GM12878 (cell line): Measurements from ENCODE around the gene GPC5. TPM values are rescaled to one million over a fixed set of nuclear protein-coding genes. Genes with fewer than 3 reads are reported as not detected.

Experiments
- ATAC-seq: fragments of 200-7000 bp; cut with Tn5 transposase; 3 replicates; pipeline ENCODE4 v1.9.1; 2020; ENCODE audit warnings: mild to moderate bottlenecking, moderate library complexity
- BruUV-seq: library from RNA; stranded (reverse); fragments of 400-500 nt; replicated peaks from 2 replicates; lab custom pipeline; 2021; lab: Mats Ljungman, UMichigan
- CTCF ChIA-PET: fragments of 300-600 bp; sonication (Branson Sonifier 250); formaldehyde crosslinking; extraction: SDS; loops from one replicate; lab custom pipeline; 2021; ENCODE audit warnings: inconsistent platforms; lab: Yijun Ruan, JAX
- POLR2A ChIA-PET: fragments of 350-600 bp; formaldehyde crosslinking; extraction: SDS; loops from one replicate; lab custom pipeline; 2021; ENCODE audit warnings: inconsistent platforms; lab: Charles Lee
- RAD21 ChIA-PET: fragments of 300-600 bp; sonication (Branson Sonifier 250); formaldehyde crosslinking; loops from one replicate; lab custom pipeline; 2023; ENCODE audit warnings: antibody characterized with exemption; ENCODE audit not compliant: unreplicated experiment; lab: Charles Lee
- SMC1A ChIA-PET: fragments of 300-600 bp; sonication (Branson Sonifier 250); formaldehyde crosslinking; loops from one replicate; lab custom pipeline; 2023; ENCODE audit not compliant: unreplicated experiment, uncharacterized antibody; lab: Charles Lee
- DNase-seq: peaks from one replicate; pipeline ENCODE4 v3.0.0-alpha.2; 2011; ENCODE audit warnings: low read depth, low spot score
- FAIRE-seq: peaks from 3 replicates; lab custom pipeline; 2011; peaks lifted over from hg19 to GRCh38; lab: Jason Lieb, UNC
- H2AFZ ChIP-seq: 2 replicates; pipeline ENCODE4 v1.6.0; 2011; ENCODE audit warnings: low read depth, low read length, control low read depth; ENCODE audit not compliant: control insufficient read depth
- H3K27ac ChIP-seq: 2 replicates; pipeline ENCODE4 v1.5.1; 2011; ENCODE audit warnings: control low read depth; ENCODE audit not compliant: control insufficient read depth, insufficient read depth
- H3K27me3 ChIP-seq, 2 experiments: replicated peaks in 1 of 2; 2 replicates each; pipeline versions ENCODE4 v1.6.0 to v1.6.1; 2011; ENCODE audit warnings: low read length in 1 of 2; ENCODE audit not compliant: control insufficient read depth in 2 of 2, insufficient read depth in 2 of 2
- H3K36me3 ChIP-seq, 2 experiments: 2 replicates each; pipeline ENCODE4 v1.5.1; 2011; ENCODE audit warnings: low read length in 1 of 2; ENCODE audit not compliant: control insufficient read depth in 2 of 2, insufficient read depth in 2 of 2
- H3K4me1 ChIP-seq: 2 replicates; pipeline ENCODE4 v1.6.1; 2011; ENCODE audit warnings: mild to moderate bottlenecking, low read length, moderate library complexity, mixed read lengths; ENCODE audit not compliant: control insufficient read depth, insufficient read depth
- H3K4me2 ChIP-seq: 2 replicates; pipeline ENCODE4 v1.6.0; 2011; ENCODE audit warnings: control low read depth; ENCODE audit not compliant: control insufficient read depth, insufficient read depth
- H3K4me3 ChIP-seq: fragments of 200-600 bp; sonication (generic); 2 replicates; pipeline ENCODE4 v1.5.1; 2016
- H3K79me2 ChIP-seq: 2 replicates; pipeline ENCODE4 v1.6.0; 2011; ENCODE audit warnings: low read length; ENCODE audit not compliant: control insufficient read depth, insufficient read depth
- H3K9ac ChIP-seq: 2 replicates; pipeline ENCODE4 v1.8.0; 2011; ENCODE audit warnings: low read length, control low read depth, mixed read lengths; ENCODE audit not compliant: control insufficient read depth, insufficient read depth
- H3K9me3 ChIP-seq: replicated peaks from 3 replicates; pipeline ENCODE4 v1.5.1; 2011; ENCODE audit warnings: mild to moderate bottlenecking, low read length; ENCODE audit not compliant: control insufficient read depth, insufficient read depth
- H4K20me1 ChIP-seq: 2 replicates; pipeline ENCODE4 v1.6.0; 2011; ENCODE audit not compliant: control insufficient read depth, insufficient read depth
- BHLHE40 ChIP-seq, 2 experiments: fragments of 450-650 bp in 1 of 2; IDR thresholded peaks; 2 replicates each; pipeline ENCODE4 v1.6.1; 2011 to 2017; ENCODE audit warnings: low read depth in 2 of 2, borderline replicate concordance in 1 of 2, improper control_type of control experiment in 1 of 2, low read length in 1 of 2, mild to moderate bottlenecking in 1 of 2
- CBX5 ChIP-seq: sonication (generic); IDR thresholded peaks from 2 replicates; pipeline ENCODE4 v1.6.1; 2016; ENCODE audit warnings: low read depth, moderate library complexity, mild to moderate bottlenecking, inconsistent platforms
- CREM ChIP-seq: IDR thresholded peaks from 2 replicates; pipeline ENCODE4 v1.6.1; 2014; ENCODE audit warnings: antibody characterized with exemption, low read depth
- ESRRA ChIP-seq: IDR thresholded peaks from 2 replicates; pipeline ENCODE4 v1.6.1; 2012; ENCODE audit warnings: mild to moderate bottlenecking, low read length, improper control_type of control experiment
- PRDM15 ChIP-seq: fragments of 450-650 bp; formaldehyde crosslinking; IDR thresholded peaks from 2 replicates; pipeline ENCODE4 v1.4.0; 2020; ENCODE audit warnings: mild to moderate bottlenecking, moderate library complexity
- RBBP5 ChIP-seq: fragments of 200-600 bp; sonication (generic); conservative IDR thresholded peaks from 2 replicates; pipeline ENCODE4 v1.6.1; 2016
- SPI1 ChIP-seq: IDR thresholded peaks from 2 replicates; pipeline ENCODE4 v1.6.1; 2011; ENCODE audit warnings: low read depth, mild to moderate bottlenecking, low read length, moderate library complexity, borderline replicate concordance; ENCODE audit not compliant: insufficient read depth
- STAT3 ChIP-seq: IDR thresholded peaks from 2 replicates; pipeline ENCODE4 v1.6.1; 2011; ENCODE audit warnings: low read depth, low read length, improper control_type of control experiment
- WGBS: methylation state at CpG from one replicate; pipeline ENCODE4 v1.1.6; 2016; ENCODE audit warnings: low lambda C conversion rate; ENCODE audit not compliant: insufficient replicate concordance, insufficient coverage; ENCODE audit errors: missing lambda C conversion rate; 5-methylcytosine and 5-hydroxymethylcytosine counted together
- in situ Hi-C: fragments of 300-500 bp; cut with MboI; formaldehyde crosslinking; loops from 9 replicates; pipeline ENCODE4 v1.14.3; 2018; ENCODE audit warnings: mixed read lengths
- intact Hi-C: fragments of 100-400 bp; cut with micrococcal nuclease; formaldehyde crosslinking; loops from one replicate; pipeline ENCODE4 v1.14.2; 2022; ENCODE audit not compliant: unreplicated experiment
- polyA plus RNA-seq, 11 experiments: library from polyadenylated mRNA; depleted of rRNA in 4 of 11; unstranded in 6 of 11; stranded (reverse) in 5 of 11; fragments of >200 nt; fragmentation: Nextera tagmentation in 4 of 11; fragmentation: Illumina TruSeq in 1 of 11; extraction: Ambion mirVana in 4 of 11; extraction: Trizol in 1 of 11; gene quantifications; 1 replicate in 1 of 11; 2 replicates in 10 of 11; pipeline versions ENCODE4 v1.2.1 to v1.2.3, GENCODE V29; 2011 to 2016; ENCODE audit warnings: inconsistent platforms in 2 of 11, missing spikeins in 2 of 11, low read depth in 1 of 11
- total RNA-seq, 4 experiments: library from RNA; depleted of rRNA in 3 of 4; stranded (reverse); fragments of >200 nt in 3 of 4; fragmentation: Illumina TruSeq in 1 of 4; extraction: Trizol in 1 of 4; gene quantifications; 2 replicates each; pipeline versions ENCODE4 v1.2.1 to v1.2.3, GENCODE V29; 2013 to 2021
- TF ChIP-seq, protein P1 (sequence below): fragments of 450-650 bp; conservative IDR thresholded peaks from 2 replicates; pipeline ENCODE4 v1.6.1; 2017; ENCODE audit warnings: mild to moderate bottlenecking, moderate library complexity
- TF ChIP-seq, protein P2 (sequence below): fragments of 450-650 bp; IDR thresholded peaks from 2 replicates; pipeline ENCODE4 v1.6.1; 2017; ENCODE audit warnings: low read depth, mild to moderate bottlenecking, moderate library complexity
- TF ChIP-seq, protein P3 (sequence below): fragments of 450-650 bp; IDR thresholded peaks from 2 replicates; pipeline ENCODE4 v1.6.1; 2016; ENCODE audit warnings: mild to moderate bottlenecking, moderate library complexity, borderline replicate concordance

Gene GPC5
- total and polyA plus RNA-seq, 10 of the 15 experiments (the other 5 are each of a cell fraction or from before 2014, with no cell fraction given) = 0.05 to 0.87 (median 0.44) TPM; not detected in 1

- no peak for TF ChIP-seq PRDM15 (CRISPR knock-in tag)
- no peak for TF ChIP-seq CBX5
Measured at GRCh38 chr13:92761710-92762109, 1363.3 kb downstream of the GPC5 start (continued).

GRCh38 chr13:92767468-92767867 is 1369.0 kb downstream of the GPC5 start:
- Histone ChIP-seq H3K36me3 (no peaks in the 10 kb centered on the region), H3K79me2 (no peaks in the 10 kb centered on the region), H3K27me3 (no peaks in the 10 kb centered on the region), H3K4me1 (no peaks in the 10 kb centered on the region), H3K9me3 (no peaks in the 10 kb centered on the region), H3K27ac (no peak overlapping the region), H3K9ac (no peak overlapping the region), H3K4me2 (no peak overlapping the region), H3K4me3 (no peak overlapping the region), H2AFZ (no peak overlapping the region), H4K20me1 (no peaks in the 10 kb centered on the region)
- DNase-seq = no peak
- 42% methylated on average over 3 of the region's 3 CpGs for WGBS
- intact Hi-C loops (no loop called here), in situ Hi-C loops (no loop called here)
- RAD21 ChIA-PET = no interaction called here
- POLR2A ChIA-PET = no interaction called here
- CTCF ChIA-PET = no interaction called here
- ATAC-seq = peak; percentile 48
- SMC1A ChIA-PET = no interaction called here
- FAIRE-seq = no peak
- no TSS peak for BruUV-seq
- TF ChIP-seq STAT3 = no peak
- no peak for TF ChIP-seq RBBP5
- TF ChIP-seq, protein P1, sequence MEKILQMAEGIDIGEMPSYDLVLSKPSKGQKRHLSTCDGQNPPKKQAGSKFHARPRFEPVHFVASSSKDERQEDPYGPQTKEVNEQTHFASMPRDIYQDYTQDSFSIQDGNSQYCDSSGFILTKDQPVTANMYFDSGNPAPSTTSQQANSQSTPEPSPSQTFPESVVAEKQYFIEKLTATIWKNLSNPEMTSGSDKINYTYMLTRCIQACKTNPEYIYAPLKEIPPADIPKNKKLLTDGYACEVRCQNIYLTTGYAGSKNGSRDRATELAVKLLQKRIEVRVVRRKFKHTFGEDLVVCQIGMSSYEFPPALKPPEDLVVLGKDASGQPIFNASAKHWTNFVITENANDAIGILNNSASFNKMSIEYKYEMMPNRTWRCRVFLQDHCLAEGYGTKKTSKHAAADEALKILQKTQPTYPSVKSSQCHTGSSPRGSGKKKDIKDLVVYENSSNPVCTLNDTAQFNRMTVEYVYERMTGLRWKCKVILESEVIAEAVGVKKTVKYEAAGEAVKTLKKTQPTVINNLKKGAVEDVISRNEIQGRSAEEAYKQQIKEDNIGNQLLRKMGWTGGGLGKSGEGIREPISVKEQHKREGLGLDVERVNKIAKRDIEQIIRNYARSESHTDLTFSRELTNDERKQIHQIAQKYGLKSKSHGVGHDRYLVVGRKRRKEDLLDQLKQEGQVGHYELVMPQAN = no peak
- TF ChIP-seq, protein P2, sequence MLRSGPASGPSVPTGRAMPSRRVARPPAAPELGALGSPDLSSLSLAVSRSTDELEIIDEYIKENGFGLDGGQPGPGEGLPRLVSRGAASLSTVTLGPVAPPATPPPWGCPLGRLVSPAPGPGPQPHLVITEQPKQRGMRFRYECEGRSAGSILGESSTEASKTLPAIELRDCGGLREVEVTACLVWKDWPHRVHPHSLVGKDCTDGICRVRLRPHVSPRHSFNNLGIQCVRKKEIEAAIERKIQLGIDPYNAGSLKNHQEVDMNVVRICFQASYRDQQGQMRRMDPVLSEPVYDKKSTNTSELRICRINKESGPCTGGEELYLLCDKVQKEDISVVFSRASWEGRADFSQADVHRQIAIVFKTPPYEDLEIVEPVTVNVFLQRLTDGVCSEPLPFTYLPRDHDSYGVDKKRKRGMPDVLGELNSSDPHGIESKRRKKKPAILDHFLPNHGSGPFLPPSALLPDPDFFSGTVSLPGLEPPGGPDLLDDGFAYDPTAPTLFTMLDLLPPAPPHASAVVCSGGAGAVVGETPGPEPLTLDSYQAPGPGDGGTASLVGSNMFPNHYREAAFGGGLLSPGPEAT = no peak
- TF ChIP-seq SPI1 = no peak
- TF ChIP-seq BHLHE40 (IDR thresholded peaks at IDR 0.05; ENCODE audit: borderline replicate concordance in 1 of 2, low read depth in 2 of 2, low read length in 1 of 2) = no peak
- no peak for TF ChIP-seq CREM
- no peak for TF ChIP-seq ESRRA
- TF ChIP-seq, protein P3, sequence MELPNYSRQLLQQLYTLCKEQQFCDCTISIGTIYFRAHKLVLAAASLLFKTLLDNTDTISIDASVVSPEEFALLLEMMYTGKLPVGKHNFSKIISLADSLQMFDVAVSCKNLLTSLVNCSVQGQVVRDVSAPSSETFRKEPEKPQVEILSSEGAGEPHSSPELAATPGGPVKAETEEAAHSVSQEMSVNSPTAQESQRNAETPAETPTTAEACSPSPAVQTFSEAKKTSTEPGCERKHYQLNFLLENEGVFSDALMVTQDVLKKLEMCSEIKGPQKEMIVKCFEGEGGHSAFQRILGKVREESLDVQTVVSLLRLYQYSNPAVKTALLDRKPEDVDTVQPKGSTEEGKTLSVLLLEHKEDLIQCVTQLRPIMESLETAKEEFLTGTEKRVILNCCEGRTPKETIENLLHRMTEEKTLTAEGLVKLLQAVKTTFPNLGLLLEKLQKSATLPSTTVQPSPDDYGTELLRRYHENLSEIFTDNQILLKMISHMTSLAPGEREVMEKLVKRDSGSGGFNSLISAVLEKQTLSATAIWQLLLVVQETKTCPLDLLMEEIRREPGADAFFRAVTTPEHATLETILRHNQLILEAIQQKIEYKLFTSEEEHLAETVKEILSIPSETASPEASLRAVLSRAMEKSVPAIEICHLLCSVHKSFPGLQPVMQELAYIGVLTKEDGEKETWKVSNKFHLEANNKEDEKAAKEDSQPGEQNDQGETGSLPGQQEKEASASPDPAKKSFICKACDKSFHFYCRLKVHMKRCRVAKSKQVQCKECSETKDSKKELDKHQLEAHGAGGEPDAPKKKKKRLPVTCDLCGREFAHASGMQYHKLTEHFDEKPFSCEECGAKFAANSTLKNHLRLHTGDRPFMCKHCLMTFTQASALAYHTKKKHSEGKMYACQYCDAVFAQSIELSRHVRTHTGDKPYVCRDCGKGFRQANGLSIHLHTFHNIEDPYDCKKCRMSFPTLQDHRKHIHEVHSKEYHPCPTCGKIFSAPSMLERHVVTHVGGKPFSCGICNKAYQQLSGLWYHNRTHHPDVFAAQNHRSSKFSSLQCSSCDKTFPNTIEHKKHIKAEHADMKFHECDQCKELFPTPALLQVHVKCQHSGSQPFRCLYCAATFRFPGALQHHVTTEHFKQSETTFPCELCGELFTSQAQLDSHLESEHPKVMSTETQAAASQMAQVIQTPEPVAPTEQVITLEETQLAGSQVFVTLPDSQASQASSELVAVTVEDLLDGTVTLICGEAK = no peak
